RWPE2 (cell line): ENCODE data around the gene ZBTB1.
A peak's percentile ranks its signal among the peaks of the same experiment; 100 is the strongest.
"Not testable (repeated sequence)": the region's sequence is repeated elsewhere in the genome, so short reads cannot be mapped to it uniquely, and the experiment has no call there.

ENCODE experiments used
- ATAC-seq: fragments of 200-7000 bp; cut with Tn5 transposase; 3 replicates; pipeline ENCODE4 v1.9.1; 2021; ENCODE audit warnings: low read depth
- DNase-seq: peaks from one replicate; pipeline ENCODE4 v3.0.0-alpha.2; 2020; ENCODE audit warnings: low spot score
- H3K27ac ChIP-seq: fragments of 450-650 bp; 2 replicates; pipeline ENCODE4 v1.5.1; 2017; ENCODE audit warnings: mild to moderate bottlenecking; ENCODE audit not compliant: poor library complexity, severe bottlenecking
- H3K27me3 ChIP-seq: fragments of 250-450 bp; sonication (Bioruptor Pico); 2 replicates; pipeline ENCODE4 v1.5.1; 2021; ENCODE audit warnings: mild to moderate bottlenecking, moderate library complexity; ENCODE audit not compliant: insufficient read depth, poor library complexity, severe bottlenecking
- H3K36me3 ChIP-seq: fragments of 250-450 bp; sonication (Bioruptor Pico); 2 replicates; pipeline ENCODE4 v1.5.1; 2020; ENCODE audit warnings: low read depth, mild to moderate bottlenecking, moderate library complexity
- H3K4me1 ChIP-seq: fragments of 250-450 bp; sonication (Bioruptor Pico); 2 replicates; pipeline ENCODE4 v1.5.1; 2021; ENCODE audit warnings: mild to moderate bottlenecking, moderate library complexity; ENCODE audit not compliant: insufficient read depth, poor library complexity, severe bottlenecking
- H3K4me3 ChIP-seq: fragments of 250-450 bp; sonication (Bioruptor Pico); 2 replicates; pipeline ENCODE4 v1.5.1; 2021; ENCODE audit warnings: mild to moderate bottlenecking, moderate library complexity; ENCODE audit not compliant: severe bottlenecking
- H3K9me3 ChIP-seq: fragments of 250-450 bp; sonication (Bioruptor Pico); 2 replicates; pipeline ENCODE4 v1.5.1; 2021; ENCODE audit warnings: mild to moderate bottlenecking, moderate library complexity; ENCODE audit not compliant: severe bottlenecking
- CTCF ChIP-seq: fragments of 450-650 bp; IDR thresholded peaks from one replicate; pipeline ENCODE4 v1.5.1; 2017; ENCODE audit warnings: mild to moderate bottlenecking, moderate library complexity; ENCODE audit not compliant: poor library complexity, severe bottlenecking

ZBTB1 gene

GRCh38 chr14:64510825-64511671 is 6.5 kb downstream of the ZBTB1 start:
- H3K27ac ChIP-seq: peak overlapping the region; percentile 29
- no peak for DNase-seq
- peaks cover 38% of the 10 kb centered on the region for H3K4me1 ChIP-seq

GRCh38 chr14:64513271-64513670 is 8.7 kb downstream of the ZBTB1 start:
- Histone ChIP-seq H3K4me3 (no peak overlapping the region), H3K36me3 (peaks cover 14% of the 10 kb centered on the region), H3K27me3 (no peaks in the 10 kb centered on the region), H3K9me3 (no peaks in the 10 kb centered on the region), H3K4me1 (peaks cover 25% of the 10 kb centered on the region), H3K27ac (no peak overlapping the region)
- DNase-seq: no peak
- no peak for TF ChIP-seq CTCF
- ATAC-seq: no peak

More at GRCh38 chr14:64510825-64511671, 6.5 kb downstream of the ZBTB1 start:
- H3K27me3 ChIP-seq: no peaks in the 10 kb centered on the region
- peak; percentile 46 for ATAC-seq
- H3K9me3 ChIP-seq: no peaks in the 10 kb centered on the region
- peak; percentile 99 for TF ChIP-seq CTCF
- no peak overlapping the region for H3K4me3 ChIP-seq
- H3K36me3 ChIP-seq: peaks cover 14% of the 10 kb centered on the region

- TF ChIP-seq CTCF: no peak
- Histone ChIP-seq H3K36me3 (peaks cover 14% of the 10 kb centered on the region), H3K9me3 (no peaks in the 10 kb centered on the region), H3K4me3 (no peak overlapping the region), H3K27ac (no peak overlapping the region), H3K4me1 (peaks cover 18% of the 10 kb centered on the region), H3K27me3 (no peaks in the 10 kb centered on the region)
- ATAC-seq (no peak), DNase-seq (no peak)
Measured at GRCh38 chr14:64515053-64515452, 10.5 kb downstream of the ZBTB1 start.

GRCh38 chr14:64516969-64517368 is 12.4 kb downstream of the ZBTB1 start:
- Histone ChIP-seq H3K27ac (no peak overlapping the region), H3K36me3 (peaks cover 18% of the 10 kb centered on the region), H3K9me3 (no peaks in the 10 kb centered on the region), H3K4me1 (peaks cover 14% of the 10 kb centered on the region), H3K27me3 (no peaks in the 10 kb centered on the region), H3K4me3 (no peak overlapping the region)
- no peak for TF ChIP-seq CTCF
- DNase-seq (no peak), ATAC-seq (no peak)

GRCh38 chr14:64517667-64518066 is 13.1 kb downstream of the ZBTB1 start:
- H3K36me3 ChIP-seq: peaks cover 25% of the 10 kb centered on the region
- H3K9me3 ChIP-seq, ATAC-seq, H3K27me3 ChIP-seq, H3K4me3 ChIP-seq, H3K27ac ChIP-seq, DNase-seq: not testable (repeated sequence)
- H3K4me1 ChIP-seq: peaks cover 14% of the 10 kb centered on the region
